Measurements from ENCODE around the gene STXBP1. TPM values are rescaled to one million over a fixed set of nuclear protein-coding genes. Genes with fewer than 3 reads are reported as not detected.

Gene STXBP1
- total and polyA plus RNA-seq, 9 of the 15 experiments (the other 6 are each of a cell fraction or from before 2014, with no cell fraction given) = 4.6 to 35.1 (median 9.7) TPM

GRCh38 chr9:127700594-127701255, 88.6 kb downstream of the STXBP1 start (continued):
- TF ChIP-seq, protein P1, sequence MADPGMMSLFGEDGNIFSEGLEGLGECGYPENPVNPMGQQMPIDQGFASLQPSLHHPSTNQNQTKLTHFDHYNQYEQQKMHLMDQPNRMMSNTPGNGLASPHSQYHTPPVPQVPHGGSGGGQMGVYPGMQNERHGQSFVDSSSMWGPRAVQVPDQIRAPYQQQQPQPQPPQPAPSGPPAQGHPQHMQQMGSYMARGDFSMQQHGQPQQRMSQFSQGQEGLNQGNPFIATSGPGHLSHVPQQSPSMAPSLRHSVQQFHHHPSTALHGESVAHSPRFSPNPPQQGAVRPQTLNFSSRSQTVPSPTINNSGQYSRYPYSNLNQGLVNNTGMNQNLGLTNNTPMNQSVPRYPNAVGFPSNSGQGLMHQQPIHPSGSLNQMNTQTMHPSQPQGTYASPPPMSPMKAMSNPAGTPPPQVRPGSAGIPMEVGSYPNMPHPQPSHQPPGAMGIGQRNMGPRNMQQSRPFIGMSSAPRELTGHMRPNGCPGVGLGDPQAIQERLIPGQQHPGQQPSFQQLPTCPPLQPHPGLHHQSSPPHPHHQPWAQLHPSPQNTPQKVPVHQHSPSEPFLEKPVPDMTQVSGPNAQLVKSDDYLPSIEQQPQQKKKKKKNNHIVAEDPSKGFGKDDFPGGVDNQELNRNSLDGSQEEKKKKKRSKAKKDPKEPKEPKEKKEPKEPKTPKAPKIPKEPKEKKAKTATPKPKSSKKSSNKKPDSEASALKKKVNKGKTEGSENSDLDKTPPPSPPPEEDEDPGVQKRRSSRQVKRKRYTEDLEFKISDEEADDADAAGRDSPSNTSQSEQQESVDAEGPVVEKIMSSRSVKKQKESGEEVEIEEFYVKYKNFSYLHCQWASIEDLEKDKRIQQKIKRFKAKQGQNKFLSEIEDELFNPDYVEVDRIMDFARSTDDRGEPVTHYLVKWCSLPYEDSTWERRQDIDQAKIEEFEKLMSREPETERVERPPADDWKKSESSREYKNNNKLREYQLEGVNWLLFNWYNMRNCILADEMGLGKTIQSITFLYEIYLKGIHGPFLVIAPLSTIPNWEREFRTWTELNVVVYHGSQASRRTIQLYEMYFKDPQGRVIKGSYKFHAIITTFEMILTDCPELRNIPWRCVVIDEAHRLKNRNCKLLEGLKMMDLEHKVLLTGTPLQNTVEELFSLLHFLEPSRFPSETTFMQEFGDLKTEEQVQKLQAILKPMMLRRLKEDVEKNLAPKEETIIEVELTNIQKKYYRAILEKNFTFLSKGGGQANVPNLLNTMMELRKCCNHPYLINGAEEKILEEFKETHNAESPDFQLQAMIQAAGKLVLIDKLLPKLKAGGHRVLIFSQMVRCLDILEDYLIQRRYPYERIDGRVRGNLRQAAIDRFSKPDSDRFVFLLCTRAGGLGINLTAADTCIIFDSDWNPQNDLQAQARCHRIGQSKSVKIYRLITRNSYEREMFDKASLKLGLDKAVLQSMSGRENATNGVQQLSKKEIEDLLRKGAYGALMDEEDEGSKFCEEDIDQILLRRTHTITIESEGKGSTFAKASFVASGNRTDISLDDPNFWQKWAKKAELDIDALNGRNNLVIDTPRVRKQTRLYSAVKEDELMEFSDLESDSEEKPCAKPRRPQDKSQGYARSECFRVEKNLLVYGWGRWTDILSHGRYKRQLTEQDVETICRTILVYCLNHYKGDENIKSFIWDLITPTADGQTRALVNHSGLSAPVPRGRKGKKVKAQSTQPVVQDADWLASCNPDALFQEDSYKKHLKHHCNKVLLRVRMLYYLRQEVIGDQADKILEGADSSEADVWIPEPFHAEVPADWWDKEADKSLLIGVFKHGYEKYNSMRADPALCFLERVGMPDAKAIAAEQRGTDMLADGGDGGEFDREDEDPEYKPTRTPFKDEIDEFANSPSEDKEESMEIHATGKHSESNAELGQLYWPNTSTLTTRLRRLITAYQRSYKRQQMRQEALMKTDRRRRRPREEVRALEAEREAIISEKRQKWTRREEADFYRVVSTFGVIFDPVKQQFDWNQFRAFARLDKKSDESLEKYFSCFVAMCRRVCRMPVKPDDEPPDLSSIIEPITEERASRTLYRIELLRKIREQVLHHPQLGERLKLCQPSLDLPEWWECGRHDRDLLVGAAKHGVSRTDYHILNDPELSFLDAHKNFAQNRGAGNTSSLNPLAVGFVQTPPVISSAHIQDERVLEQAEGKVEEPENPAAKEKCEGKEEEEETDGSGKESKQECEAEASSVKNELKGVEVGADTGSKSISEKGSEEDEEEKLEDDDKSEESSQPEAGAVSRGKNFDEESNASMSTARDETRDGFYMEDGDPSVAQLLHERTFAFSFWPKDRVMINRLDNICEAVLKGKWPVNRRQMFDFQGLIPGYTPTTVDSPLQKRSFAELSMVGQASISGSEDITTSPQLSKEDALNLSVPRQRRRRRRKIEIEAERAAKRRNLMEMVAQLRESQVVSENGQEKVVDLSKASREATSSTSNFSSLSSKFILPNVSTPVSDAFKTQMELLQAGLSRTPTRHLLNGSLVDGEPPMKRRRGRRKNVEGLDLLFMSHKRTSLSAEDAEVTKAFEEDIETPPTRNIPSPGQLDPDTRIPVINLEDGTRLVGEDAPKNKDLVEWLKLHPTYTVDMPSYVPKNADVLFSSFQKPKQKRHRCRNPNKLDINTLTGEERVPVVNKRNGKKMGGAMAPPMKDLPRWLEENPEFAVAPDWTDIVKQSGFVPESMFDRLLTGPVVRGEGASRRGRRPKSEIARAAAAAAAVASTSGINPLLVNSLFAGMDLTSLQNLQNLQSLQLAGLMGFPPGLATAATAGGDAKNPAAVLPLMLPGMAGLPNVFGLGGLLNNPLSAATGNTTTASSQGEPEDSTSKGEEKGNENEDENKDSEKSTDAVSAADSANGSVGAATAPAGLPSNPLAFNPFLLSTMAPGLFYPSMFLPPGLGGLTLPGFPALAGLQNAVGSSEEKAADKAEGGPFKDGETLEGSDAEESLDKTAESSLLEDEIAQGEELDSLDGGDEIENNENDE (IDR thresholded peaks at IDR 0.05; ENCODE audit: low read depth, low read length) = no peak
- TF ChIP-seq, protein P2, sequence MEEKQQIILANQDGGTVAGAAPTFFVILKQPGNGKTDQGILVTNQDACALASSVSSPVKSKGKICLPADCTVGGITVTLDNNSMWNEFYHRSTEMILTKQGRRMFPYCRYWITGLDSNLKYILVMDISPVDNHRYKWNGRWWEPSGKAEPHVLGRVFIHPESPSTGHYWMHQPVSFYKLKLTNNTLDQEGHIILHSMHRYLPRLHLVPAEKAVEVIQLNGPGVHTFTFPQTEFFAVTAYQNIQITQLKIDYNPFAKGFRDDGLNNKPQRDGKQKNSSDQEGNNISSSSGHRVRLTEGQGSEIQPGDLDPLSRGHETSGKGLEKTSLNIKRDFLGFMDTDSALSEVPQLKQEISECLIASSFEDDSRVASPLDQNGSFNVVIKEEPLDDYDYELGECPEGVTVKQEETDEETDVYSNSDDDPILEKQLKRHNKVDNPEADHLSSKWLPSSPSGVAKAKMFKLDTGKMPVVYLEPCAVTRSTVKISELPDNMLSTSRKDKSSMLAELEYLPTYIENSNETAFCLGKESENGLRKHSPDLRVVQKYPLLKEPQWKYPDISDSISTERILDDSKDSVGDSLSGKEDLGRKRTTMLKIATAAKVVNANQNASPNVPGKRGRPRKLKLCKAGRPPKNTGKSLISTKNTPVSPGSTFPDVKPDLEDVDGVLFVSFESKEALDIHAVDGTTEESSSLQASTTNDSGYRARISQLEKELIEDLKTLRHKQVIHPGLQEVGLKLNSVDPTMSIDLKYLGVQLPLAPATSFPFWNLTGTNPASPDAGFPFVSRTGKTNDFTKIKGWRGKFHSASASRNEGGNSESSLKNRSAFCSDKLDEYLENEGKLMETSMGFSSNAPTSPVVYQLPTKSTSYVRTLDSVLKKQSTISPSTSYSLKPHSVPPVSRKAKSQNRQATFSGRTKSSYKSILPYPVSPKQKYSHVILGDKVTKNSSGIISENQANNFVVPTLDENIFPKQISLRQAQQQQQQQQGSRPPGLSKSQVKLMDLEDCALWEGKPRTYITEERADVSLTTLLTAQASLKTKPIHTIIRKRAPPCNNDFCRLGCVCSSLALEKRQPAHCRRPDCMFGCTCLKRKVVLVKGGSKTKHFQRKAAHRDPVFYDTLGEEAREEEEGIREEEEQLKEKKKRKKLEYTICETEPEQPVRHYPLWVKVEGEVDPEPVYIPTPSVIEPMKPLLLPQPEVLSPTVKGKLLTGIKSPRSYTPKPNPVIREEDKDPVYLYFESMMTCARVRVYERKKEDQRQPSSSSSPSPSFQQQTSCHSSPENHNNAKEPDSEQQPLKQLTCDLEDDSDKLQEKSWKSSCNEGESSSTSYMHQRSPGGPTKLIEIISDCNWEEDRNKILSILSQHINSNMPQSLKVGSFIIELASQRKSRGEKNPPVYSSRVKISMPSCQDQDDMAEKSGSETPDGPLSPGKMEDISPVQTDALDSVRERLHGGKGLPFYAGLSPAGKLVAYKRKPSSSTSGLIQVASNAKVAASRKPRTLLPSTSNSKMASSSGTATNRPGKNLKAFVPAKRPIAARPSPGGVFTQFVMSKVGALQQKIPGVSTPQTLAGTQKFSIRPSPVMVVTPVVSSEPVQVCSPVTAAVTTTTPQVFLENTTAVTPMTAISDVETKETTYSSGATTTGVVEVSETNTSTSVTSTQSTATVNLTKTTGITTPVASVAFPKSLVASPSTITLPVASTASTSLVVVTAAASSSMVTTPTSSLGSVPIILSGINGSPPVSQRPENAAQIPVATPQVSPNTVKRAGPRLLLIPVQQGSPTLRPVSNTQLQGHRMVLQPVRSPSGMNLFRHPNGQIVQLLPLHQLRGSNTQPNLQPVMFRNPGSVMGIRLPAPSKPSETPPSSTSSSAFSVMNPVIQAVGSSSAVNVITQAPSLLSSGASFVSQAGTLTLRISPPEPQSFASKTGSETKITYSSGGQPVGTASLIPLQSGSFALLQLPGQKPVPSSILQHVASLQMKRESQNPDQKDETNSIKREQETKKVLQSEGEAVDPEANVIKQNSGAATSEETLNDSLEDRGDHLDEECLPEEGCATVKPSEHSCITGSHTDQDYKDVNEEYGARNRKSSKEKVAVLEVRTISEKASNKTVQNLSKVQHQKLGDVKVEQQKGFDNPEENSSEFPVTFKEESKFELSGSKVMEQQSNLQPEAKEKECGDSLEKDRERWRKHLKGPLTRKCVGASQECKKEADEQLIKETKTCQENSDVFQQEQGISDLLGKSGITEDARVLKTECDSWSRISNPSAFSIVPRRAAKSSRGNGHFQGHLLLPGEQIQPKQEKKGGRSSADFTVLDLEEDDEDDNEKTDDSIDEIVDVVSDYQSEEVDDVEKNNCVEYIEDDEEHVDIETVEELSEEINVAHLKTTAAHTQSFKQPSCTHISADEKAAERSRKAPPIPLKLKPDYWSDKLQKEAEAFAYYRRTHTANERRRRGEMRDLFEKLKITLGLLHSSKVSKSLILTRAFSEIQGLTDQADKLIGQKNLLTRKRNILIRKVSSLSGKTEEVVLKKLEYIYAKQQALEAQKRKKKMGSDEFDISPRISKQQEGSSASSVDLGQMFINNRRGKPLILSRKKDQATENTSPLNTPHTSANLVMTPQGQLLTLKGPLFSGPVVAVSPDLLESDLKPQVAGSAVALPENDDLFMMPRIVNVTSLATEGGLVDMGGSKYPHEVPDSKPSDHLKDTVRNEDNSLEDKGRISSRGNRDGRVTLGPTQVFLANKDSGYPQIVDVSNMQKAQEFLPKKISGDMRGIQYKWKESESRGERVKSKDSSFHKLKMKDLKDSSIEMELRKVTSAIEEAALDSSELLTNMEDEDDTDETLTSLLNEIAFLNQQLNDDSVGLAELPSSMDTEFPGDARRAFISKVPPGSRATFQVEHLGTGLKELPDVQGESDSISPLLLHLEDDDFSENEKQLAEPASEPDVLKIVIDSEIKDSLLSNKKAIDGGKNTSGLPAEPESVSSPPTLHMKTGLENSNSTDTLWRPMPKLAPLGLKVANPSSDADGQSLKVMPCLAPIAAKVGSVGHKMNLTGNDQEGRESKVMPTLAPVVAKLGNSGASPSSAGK (IDR thresholded peaks at IDR 0.05) = peak; percentile 16; the same call in 1 of the 2 replicates
- TF ChIP-seq MAFK (IDR thresholded peaks at IDR 0.05; ENCODE audit: low read length) = 0 out of 2 replicates have a peak, but pooled peaks have one; percentile 41

All from K562 (cell line).